Osteoblast (primary cell): ENCODE data around the gene AQP6. TPM values are rescaled to one million over a fixed set of nuclear protein-coding genes. Genes with fewer than 3 reads are reported as not detected.
A peak's percentile ranks its signal among the peaks of the same experiment; 100 is the strongest.
"Not testable (repeated sequence)": the region's sequence is repeated elsewhere in the genome, so short reads cannot be mapped to it uniquely, and the experiment has no call there.

Source experiments
- DNase-seq: peaks from one replicate; pipeline ENCODE4 v3.0.0; 2011; ENCODE audit warnings: low spot score, mixed read lengths; ENCODE audit not compliant: insufficient read length; ENCODE audit errors: missing footprints
- H2AFZ ChIP-seq: 2 replicates; pipeline ENCODE4 v1.6.0; 2011; ENCODE audit warnings: mild to moderate bottlenecking, low read length
- H3K27ac ChIP-seq: 2 replicates; pipeline ENCODE4 v1.5.1; 2011; ENCODE audit warnings: mild to moderate bottlenecking, low read depth, low read length, moderate library complexity
- H3K27me3 ChIP-seq: 2 replicates; pipeline ENCODE4 v1.6.0; 2012; ENCODE audit warnings: mild to moderate bottlenecking, control low read depth, inconsistent platforms, low read length, moderate library complexity; ENCODE audit not compliant: insufficient read depth
- H3K36me3 ChIP-seq: 2 replicates; pipeline ENCODE4 v1.5.1; 2011; ENCODE audit warnings: mild to moderate bottlenecking, low read length, control low read depth, moderate library complexity; ENCODE audit not compliant: insufficient read depth
- H3K4me1 ChIP-seq: 2 replicates; pipeline ENCODE4 v1.5.1; 2011; ENCODE audit warnings: mild to moderate bottlenecking, low read length, control low read depth, moderate library complexity; ENCODE audit not compliant: insufficient read depth
- H3K4me2 ChIP-seq: 2 replicates; pipeline ENCODE4 v1.6.0; 2011; ENCODE audit warnings: mild to moderate bottlenecking, low read length; ENCODE audit not compliant: insufficient read depth
- H3K4me3 ChIP-seq: fragments of 200-600 bp; sonication (generic); 3 replicates; pipeline ENCODE4 v1.5.1; 2012; ENCODE audit warnings: mild to moderate bottlenecking, low read length, inconsistent platforms; ENCODE audit not compliant: insufficient read depth
- H3K79me2 ChIP-seq: 2 replicates; pipeline ENCODE4 v1.6.0; 2012; ENCODE audit warnings: mild to moderate bottlenecking, low read length, control low read depth, inconsistent platforms; ENCODE audit not compliant: insufficient read depth
- H3K9me3 ChIP-seq: 2 replicates; pipeline ENCODE4 v1.5.1; 2011; ENCODE audit warnings: low read depth, low read length, control low read depth
- H4K20me1 ChIP-seq: 2 replicates; pipeline ENCODE4 v1.6.0; 2012; ENCODE audit warnings: mild to moderate bottlenecking, low read length, control low read depth; ENCODE audit not compliant: insufficient read depth
- CTCF ChIP-seq: IDR thresholded peaks from 2 replicates; pipeline ENCODE4 v1.5.1; 2011; ENCODE audit warnings: mild to moderate bottlenecking, low read depth, low read length, moderate library complexity; ENCODE audit errors: extremely low read depth
- total RNA-seq: library from RNA; depleted of rRNA; stranded (reverse); fragments of >200 nt; gene quantifications from 2 replicates; pipeline ENCODE4 v1.2.3, GENCODE V29; 2012

The AQP6 gene
- total RNA-seq, 1 donor = not detected

- Histone ChIP-seq H3K36me3 (peaks cover 34% of the 10 kb centered on the region), H3K4me1 (peaks cover 22% of the 10 kb centered on the region), H3K27me3 (no peaks in the 10 kb centered on the region), H4K20me1 (no peaks in the 10 kb centered on the region), H2AFZ (no peak overlapping the region), H3K4me2 (no peak overlapping the region), H3K9me3 (no peaks in the 10 kb centered on the region), H3K27ac (no peak overlapping the region), H3K79me2 (no peaks in the 10 kb centered on the region), H3K4me3 (no peak overlapping the region)
- no peak for DNase-seq
- no peak for TF ChIP-seq CTCF
Observed at GRCh38 chr12:49987625-49988303, 15.0 kb downstream of the AQP6 start.

GRCh38 chr12:49989400-49989799 lies 16.7 kb downstream of the AQP6 start:
- H2AFZ ChIP-seq, H3K9me3 ChIP-seq, H3K4me2 ChIP-seq, H3K4me1 ChIP-seq, H3K4me3 ChIP-seq, H3K27ac ChIP-seq, H4K20me1 ChIP-seq, H3K79me2 ChIP-seq, H3K27me3 ChIP-seq, DNase-seq: not testable (repeated sequence)
- peaks cover 45% of the 10 kb centered on the region for H3K36me3 ChIP-seq

- Histone ChIP-seq H3K27me3 (no peaks in the 10 kb centered on the region), H3K9me3 (no peaks in the 10 kb centered on the region), H3K4me2 (no peak overlapping the region), H4K20me1 (no peaks in the 10 kb centered on the region), H3K4me3 (no peak overlapping the region), H3K4me1 (peaks cover 4% of the 10 kb centered on the region), H3K36me3 (peaks cover 46% of the 10 kb centered on the region), H3K27ac (no peak overlapping the region), H3K79me2 (no peaks in the 10 kb centered on the region), H2AFZ (no peak overlapping the region)
- no peak for TF ChIP-seq CTCF
- DNase-seq = peak; percentile 69
Observed at GRCh38 chr12:49990273-49990672, 17.5 kb downstream of the AQP6 start.

GRCh38 chr12:49998453-49998852 lies 25.7 kb downstream of the AQP6 start:
- H2AFZ ChIP-seq = no peak overlapping the region
- no peaks in the 10 kb centered on the region for H3K9me3 ChIP-seq
- no peak for DNase-seq
- H3K4me3 ChIP-seq = no peak overlapping the region
- H3K36me3 ChIP-seq = peaks cover 54% of the 10 kb centered on the region
- no peaks in the 10 kb centered on the region for H4K20me1 ChIP-seq
- no peak overlapping the region for H3K27ac ChIP-seq
- no peaks in the 10 kb centered on the region for H3K4me1 ChIP-seq
- TF ChIP-seq CTCF = no peak
- H3K79me2 ChIP-seq = peaks cover 4% of the 10 kb centered on the region
- no peaks in the 10 kb centered on the region for H3K27me3 ChIP-seq
- no peak overlapping the region for H3K4me2 ChIP-seq
